Mammary epithelial cell (primary cell): ENCODE data around the gene ALPG.
A peak's percentile ranks its signal among the peaks of the same experiment; 100 is the strongest.

ENCODE experiments used
- CTCF ChIP-seq, 2 donors: IDR thresholded peaks in 1 of 2; conservative IDR thresholded peaks in 1 of 2; 2 replicates each; pipeline ENCODE4 v1.5.1; 2011 to 2012; ENCODE audit warnings: inconsistent platforms in 2 of 2, low read length in 2 of 2, mild to moderate bottlenecking in 2 of 2, control low read depth in 1 of 2, low read depth in 1 of 2; ENCODE audit not compliant: insufficient read depth in 1 of 2; ENCODE audit errors: extremely low read depth in 1 of 2
- EZH2 ChIP-seq: IDR thresholded peaks from 2 replicates; pipeline ENCODE4 v1.6.1; 2012; ENCODE audit warnings: low read length, inconsistent platforms, borderline replicate concordance

DNA sequence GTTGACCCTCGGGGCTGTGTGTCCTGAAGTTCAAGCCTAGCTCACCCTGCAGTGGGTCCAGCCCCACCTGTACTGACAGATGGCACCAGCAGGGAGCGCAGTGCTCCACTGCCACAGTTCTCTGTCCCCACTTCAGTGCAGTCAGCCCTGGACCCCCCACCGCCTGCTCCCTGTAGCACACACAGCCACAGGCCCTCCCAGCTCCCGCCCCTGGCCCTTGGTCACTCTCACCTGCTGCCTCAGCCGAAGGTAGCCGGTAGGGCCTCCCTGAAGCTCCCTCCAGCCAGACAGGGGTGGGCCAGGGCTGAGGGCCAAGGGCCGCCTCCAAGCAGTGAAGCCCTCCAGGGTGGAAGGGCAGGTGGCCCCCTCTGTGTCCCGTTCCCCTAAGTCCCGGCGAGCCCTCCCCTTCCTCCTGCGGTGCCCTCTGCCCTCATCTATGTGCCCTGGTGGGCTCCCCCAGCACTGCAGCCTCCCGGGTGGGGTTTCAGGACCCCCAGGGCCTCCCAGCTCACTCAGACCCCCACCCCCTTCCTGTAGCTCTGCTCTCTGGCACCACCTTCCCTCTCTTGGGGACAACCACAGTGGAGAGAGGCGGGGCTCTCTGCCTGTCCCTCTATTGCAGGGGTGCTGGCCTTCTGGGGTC lies 38.9 kb upstream of the ALPG start:
- TF ChIP-seq CTCF (conservative IDR thresholded peaks at IDR 0.05 in 1 of 2, IDR thresholded peaks at IDR 0.05 in 1 of 2; ENCODE audit: extremely low read depth in 1 of 2, insufficient read depth in 1 of 2, low read depth in 1 of 2, low read length in 2 of 2) (peak in 1 of 2 donors; percentile 6), EZH2 (no peak)
